ENCODE data around the gene TDRD9. TPM values are rescaled to one million over a fixed set of nuclear protein-coding genes. Genes with fewer than 3 reads are reported as not detected.
A peak's percentile ranks its signal among the peaks of the same experiment; 100 is the strongest.

Gene TDRD9
- total and polyA plus RNA-seq, 4 donors: 1.2 to 2.2 (median 1.7) TPM

DNA sequence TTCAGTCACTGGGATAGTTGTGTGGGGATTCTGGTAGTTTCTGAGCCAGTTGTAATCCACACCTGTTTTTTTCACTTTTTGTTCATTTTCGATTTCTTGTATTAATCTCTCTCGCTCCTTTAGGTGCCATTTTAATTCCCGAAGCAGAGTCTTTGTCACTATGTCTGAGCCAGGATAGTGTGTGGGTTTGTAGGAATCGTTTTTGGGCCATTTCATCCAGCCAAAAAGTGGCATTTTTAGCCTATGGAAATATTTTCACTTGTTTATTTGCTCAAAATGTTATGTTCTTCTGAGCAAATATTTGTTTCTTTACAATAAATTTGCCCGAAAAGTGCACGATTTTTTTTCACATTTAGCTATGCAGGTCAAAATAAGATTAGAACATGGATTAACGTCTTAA, 13.2 kb downstream of the TDRD9 start:
- H3K27me3 ChIP-seq (ENCODE audit: control insufficient read depth, insufficient read depth, low read length): peaks cover 2% of the 10 kb centered on the region
- H3K4me1 ChIP-seq (ENCODE audit: control insufficient read depth, insufficient read depth, low read length): no peaks in the 10 kb centered on the region
- H3K36me3 ChIP-seq (ENCODE audit: control insufficient read depth, insufficient read depth, low read length): no peaks in the 10 kb centered on the region
- H3K9me3 ChIP-seq (ENCODE audit: control insufficient read depth, insufficient read depth, low read length): no peaks in the 10 kb centered on the region
- no peak overlapping the region for H3K27ac ChIP-seq (ENCODE audit: low read depth, low read length)
- no CpG with 5 or more reads among the region's 7 CpGs for WGBS (ENCODE audit: insufficient coverage)
- DNase-seq (ENCODE audit: low read depth in 4 of 6, low spot score in 6 of 6): no peak
- H3K4me3 ChIP-seq (ENCODE audit: low read depth, low read length): no peak overlapping the region

DNA sequence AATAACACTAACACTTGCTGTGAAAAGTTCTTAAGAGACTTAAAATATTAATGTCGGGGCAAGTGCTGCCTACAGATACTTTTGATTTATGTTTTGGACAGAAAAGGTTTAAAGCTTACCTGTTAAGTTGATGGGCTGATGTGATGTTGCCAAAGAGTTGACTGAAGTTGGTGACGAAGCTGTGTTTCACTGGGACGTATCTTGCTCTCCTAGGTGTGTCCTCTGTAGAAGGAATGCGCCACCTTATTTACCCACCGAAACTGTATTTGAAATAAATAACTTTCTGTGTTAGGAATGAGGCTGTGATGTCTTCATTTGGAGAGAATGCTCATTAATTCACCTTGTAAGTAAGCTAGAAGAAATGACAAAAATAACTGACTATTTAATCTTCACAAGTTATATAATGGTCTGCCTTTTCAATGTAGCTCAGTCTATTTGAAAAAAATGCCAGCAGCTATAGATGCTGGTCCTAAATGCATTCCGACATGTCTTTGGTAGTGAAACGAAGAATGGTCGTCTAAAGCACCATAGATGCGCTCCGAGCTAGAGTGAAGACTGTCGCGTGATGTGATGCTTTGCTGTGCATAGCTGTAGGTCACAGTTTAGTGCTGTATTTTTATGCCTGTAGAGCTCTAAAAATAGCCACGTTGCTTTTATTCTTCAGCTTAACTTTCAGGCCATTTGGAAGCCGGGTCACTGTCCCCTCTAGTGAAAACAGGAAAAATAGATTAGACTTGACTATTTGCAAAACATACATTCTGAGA, 13.9 kb downstream of the TDRD9 start, which contains the start of gene RD3L:
RD3L (minus strand) TSS at position 557 of the 764 bp plus-strand sequence. CDS start 834 bp downstream, outside the sequence.
- Histone ChIP-seq H3K4me3 (ENCODE audit: low read depth, low read length) (no peak within 1 kb of the TSS), H3K36me3 (ENCODE audit: control insufficient read depth, insufficient read depth, low read length) (no peaks in the 10 kb centered on the region), H3K4me1 (ENCODE audit: control insufficient read depth, insufficient read depth, low read length) (no peaks in the 10 kb centered on the region), H3K27ac (ENCODE audit: low read depth, low read length) (no peak within 1 kb of the TSS), H3K9me3 (ENCODE audit: control insufficient read depth, insufficient read depth, low read length) (no peaks in the 10 kb centered on the region), H3K27me3 (ENCODE audit: control insufficient read depth, insufficient read depth, low read length) (peaks cover 2% of the 10 kb centered on the region)
- peak in 1 of 6 donors; percentile 5 for DNase-seq (ENCODE audit: low read depth in 4 of 6, low spot score in 6 of 6)
- WGBS (ENCODE audit: insufficient coverage): 78% methylated on average over 7 of the region's 14 CpGs

DNA sequence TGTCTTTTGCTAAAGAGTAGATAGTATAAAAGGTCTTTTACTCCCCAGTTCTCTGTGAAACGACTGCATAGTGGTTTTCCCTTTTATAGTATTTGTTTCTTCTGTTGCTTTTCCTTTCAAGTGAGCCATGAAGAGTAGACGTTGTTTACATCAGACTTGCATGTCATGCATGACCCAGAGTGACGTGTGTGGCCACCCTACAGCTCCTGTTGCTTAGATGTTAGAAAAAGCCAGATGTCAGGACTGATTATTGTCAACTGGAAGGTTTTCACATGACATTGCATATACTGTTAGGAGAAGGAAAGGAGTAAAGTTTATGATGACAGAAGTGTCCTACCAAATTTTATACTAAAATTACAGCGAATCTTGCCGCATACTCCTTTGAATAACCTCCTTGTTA, 15.4 kb downstream of the TDRD9 start:
- no peaks in the 10 kb centered on the region for H3K9me3 ChIP-seq (ENCODE audit: control insufficient read depth, insufficient read depth, low read length)
- WGBS (ENCODE audit: insufficient coverage): 52% methylated on average over 3 of the region's 5 CpGs
- H3K36me3 ChIP-seq (ENCODE audit: control insufficient read depth, insufficient read depth, low read length): no peaks in the 10 kb centered on the region
- no peak overlapping the region for H3K27ac ChIP-seq (ENCODE audit: low read depth, low read length)
- H3K4me3 ChIP-seq (ENCODE audit: low read depth, low read length): no peak overlapping the region
- H3K4me1 ChIP-seq (ENCODE audit: control insufficient read depth, insufficient read depth, low read length): no peaks in the 10 kb centered on the region
- peaks cover 2% of the 10 kb centered on the region for H3K27me3 ChIP-seq (ENCODE audit: control insufficient read depth, insufficient read depth, low read length)
- no peak for DNase-seq (ENCODE audit: low read depth in 4 of 6, low spot score in 6 of 6)

DNA sequence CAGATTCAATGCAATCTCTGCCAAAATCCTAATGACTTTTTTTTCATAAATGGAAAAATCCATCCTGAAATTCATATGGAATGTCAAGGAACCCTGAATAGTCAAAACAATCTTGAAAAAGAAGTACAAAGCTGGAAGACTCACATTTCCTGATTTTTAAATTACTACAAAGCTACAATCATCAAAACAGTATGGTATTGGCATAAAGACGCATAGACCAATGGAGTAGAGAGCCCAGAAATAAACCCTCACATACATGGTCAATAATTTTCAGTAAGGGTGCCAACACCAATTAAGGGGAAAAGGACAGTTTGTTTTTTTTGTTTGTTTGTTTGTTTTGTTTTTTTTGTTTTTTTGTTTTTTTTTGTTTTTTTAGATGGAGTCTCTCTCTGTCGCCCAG, 18.7 kb downstream of the TDRD9 start:
- no CpG with 5 or more reads among the region's 2 CpGs for WGBS (ENCODE audit: insufficient coverage)
- no peak for DNase-seq (ENCODE audit: low read depth in 4 of 6, low spot score in 6 of 6)
- H3K36me3 ChIP-seq (ENCODE audit: control insufficient read depth, insufficient read depth, low read length): no peaks in the 10 kb centered on the region

DNA sequence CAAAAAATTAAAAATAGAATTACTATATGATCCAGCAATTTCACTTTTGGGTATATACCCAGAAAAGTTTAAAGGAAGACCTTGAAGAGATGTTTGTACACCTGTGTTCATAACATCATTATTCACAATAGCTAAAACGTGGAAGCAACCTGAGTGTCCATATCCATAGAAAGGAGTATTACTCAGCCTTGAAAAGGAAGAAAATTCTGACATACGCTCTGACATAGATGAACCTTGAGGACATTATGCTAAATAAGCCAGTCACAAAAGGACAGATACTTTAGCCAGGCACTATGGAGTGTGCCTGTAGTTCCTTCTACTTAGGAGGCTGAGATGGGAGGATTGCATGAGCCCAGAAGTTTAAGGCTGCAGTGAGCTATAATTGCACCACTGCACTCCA, 20.2 kb downstream of the TDRD9 start:
- H3K36me3 ChIP-seq (ENCODE audit: control insufficient read depth, insufficient read depth, low read length): no peaks in the 10 kb centered on the region
- no peak overlapping the region for H3K27ac ChIP-seq (ENCODE audit: low read depth, low read length)
- H3K4me3 ChIP-seq (ENCODE audit: low read depth, low read length): no peak overlapping the region
- no peaks in the 10 kb centered on the region for H3K27me3 ChIP-seq (ENCODE audit: control insufficient read depth, insufficient read depth, low read length)
- no peaks in the 10 kb centered on the region for H3K9me3 ChIP-seq (ENCODE audit: control insufficient read depth, insufficient read depth, low read length)
- DNase-seq (ENCODE audit: low read depth in 4 of 6, low spot score in 6 of 6): no peak
- no peaks in the 10 kb centered on the region for H3K4me1 ChIP-seq (ENCODE audit: control insufficient read depth, insufficient read depth, low read length)
- 100% methylated on average over 1 of the region's 2 CpGs for WGBS (ENCODE audit: insufficient coverage)

More for the DNA sequence above, 18.7 kb downstream of the TDRD9 start:
- H3K27me3 ChIP-seq (ENCODE audit: control insufficient read depth, insufficient read depth, low read length): no peaks in the 10 kb centered on the region
- no peaks in the 10 kb centered on the region for H3K9me3 ChIP-seq (ENCODE audit: control insufficient read depth, insufficient read depth, low read length)
- no peaks in the 10 kb centered on the region for H3K4me1 ChIP-seq (ENCODE audit: control insufficient read depth, insufficient read depth, low read length)
- H3K27ac ChIP-seq (ENCODE audit: low read depth, low read length): no peak overlapping the region
- no peak overlapping the region for H3K4me3 ChIP-seq (ENCODE audit: low read depth, low read length)

DNA sequence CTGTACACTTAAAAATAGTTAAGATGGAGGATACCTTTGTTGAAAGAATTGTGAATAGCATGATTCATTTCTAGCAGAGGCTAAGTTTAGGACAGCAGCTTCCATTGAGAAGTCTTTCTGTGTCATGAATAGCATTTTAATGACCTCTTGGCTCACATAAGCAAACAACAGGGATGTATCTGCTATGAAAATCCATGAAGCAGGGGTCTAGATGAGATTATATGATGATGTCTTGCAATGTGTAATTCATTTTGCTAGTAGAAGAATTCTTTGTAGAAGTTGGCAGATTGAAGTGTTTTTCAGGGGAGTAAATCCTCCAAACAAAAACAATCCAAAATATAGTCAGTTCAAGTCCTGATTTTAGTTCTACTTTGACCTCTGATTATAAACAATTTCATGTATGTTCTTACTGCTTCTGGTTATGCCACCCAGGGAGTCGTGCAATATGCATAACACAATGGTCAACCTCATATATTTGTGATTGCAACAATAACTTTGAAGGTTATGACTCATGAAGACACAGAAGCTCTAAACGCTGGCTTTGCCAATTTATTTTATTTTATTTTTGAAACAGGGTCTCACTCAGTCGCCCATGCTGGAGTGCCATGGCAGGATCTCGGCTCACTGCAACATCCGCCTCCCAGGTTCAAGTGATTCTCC, 21.0 kb downstream of the TDRD9 start:
- Histone ChIP-seq H3K4me1 (ENCODE audit: control insufficient read depth, insufficient read depth, low read length) (no peaks in the 10 kb centered on the region), H3K36me3 (ENCODE audit: control insufficient read depth, insufficient read depth, low read length) (no peaks in the 10 kb centered on the region), H3K9me3 (ENCODE audit: control insufficient read depth, insufficient read depth, low read length) (no peaks in the 10 kb centered on the region), H3K27me3 (ENCODE audit: control insufficient read depth, insufficient read depth, low read length) (no peaks in the 10 kb centered on the region), H3K27ac (ENCODE audit: low read depth, low read length) (no peak overlapping the region), H3K4me3 (ENCODE audit: low read depth, low read length) (no peak overlapping the region)
- no peak for DNase-seq (ENCODE audit: low read depth in 4 of 6, low spot score in 6 of 6)
- WGBS (ENCODE audit: insufficient coverage): 89% methylated on average over 4 of the region's 5 CpGs

DNA sequence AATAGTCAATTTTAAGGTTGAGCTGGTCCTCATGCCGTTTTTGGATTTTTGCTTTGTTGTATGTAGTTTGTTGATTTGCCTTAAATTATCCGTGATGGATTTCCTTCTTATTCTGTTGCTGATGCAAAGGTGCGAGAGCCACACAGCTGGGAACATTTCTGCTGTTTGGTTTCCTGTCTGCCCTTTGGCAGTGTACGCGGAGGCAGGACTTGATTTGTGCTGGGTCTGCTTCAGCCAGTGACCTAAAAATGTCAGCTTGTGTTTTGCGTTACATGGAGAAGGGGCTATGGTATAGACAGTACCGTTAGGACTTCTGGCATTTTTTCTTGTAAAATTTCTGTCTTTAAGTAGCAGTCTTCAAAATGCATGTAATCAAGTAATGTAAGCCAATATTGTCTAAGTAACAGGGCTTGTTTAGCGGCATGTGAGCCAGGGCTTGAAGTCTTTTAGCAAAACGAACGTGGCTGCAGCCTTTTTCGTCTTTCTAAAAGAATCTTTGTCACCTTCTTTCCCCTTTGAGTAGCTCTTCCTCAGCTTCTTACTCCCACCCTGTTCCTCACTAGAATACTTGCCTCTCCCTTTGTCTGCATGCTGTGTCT, 32.3 kb downstream of the TDRD9 start:
- no peaks in the 10 kb centered on the region for H3K36me3 ChIP-seq (ENCODE audit: control insufficient read depth, insufficient read depth, low read length)
- no peaks in the 10 kb centered on the region for H3K4me1 ChIP-seq (ENCODE audit: control insufficient read depth, insufficient read depth, low read length)
- no peaks in the 10 kb centered on the region for H3K9me3 ChIP-seq (ENCODE audit: control insufficient read depth, insufficient read depth, low read length)
- DNase-seq (ENCODE audit: low read depth in 4 of 6, low spot score in 6 of 6): peak in 2 of 6 donors; percentile 3 to 29
- no peaks in the 10 kb centered on the region for H3K27me3 ChIP-seq (ENCODE audit: control insufficient read depth, insufficient read depth, low read length)
- 47% methylated on average over 11 of the region's 11 CpGs for WGBS (ENCODE audit: insufficient coverage)
- H3K4me3 ChIP-seq (ENCODE audit: low read depth, low read length): no peak overlapping the region
- no peak overlapping the region for H3K27ac ChIP-seq (ENCODE audit: low read depth, low read length)

DNA sequence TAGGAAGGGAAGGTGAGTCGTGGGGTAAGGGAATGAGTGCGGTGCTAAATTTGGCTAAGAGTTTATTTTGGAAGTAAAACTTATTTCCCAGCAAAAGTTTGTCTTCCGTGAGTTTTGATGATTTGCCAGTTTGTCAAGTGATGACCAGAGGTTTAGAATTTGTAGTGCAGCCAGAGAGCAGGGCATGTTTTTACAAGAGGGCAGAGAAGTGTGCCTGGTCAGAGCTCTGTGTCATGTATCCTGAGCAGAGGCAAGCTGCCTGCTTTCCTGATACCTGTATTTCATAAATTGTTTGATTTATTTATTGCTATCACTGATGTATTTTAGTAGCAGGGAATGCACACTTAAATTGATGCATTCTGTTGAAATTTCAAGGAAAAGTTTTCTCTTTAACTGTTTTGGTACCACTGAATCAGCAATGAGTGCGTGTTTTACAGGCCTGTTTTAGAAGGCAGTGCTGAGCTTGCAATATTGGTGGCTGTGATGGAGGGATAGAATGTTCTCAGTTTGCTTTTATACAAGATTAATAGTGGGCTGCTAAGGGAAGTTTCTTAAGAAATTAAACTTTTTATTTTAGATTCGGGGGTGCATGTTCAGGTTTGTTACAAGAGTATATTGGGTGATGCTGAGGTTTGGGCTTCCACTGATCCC, 33.8 kb downstream of the TDRD9 start:
- Histone ChIP-seq H3K4me1 (ENCODE audit: control insufficient read depth, insufficient read depth, low read length) (no peaks in the 10 kb centered on the region), H3K9me3 (ENCODE audit: control insufficient read depth, insufficient read depth, low read length) (no peaks in the 10 kb centered on the region), H3K27ac (ENCODE audit: low read depth, low read length) (no peak overlapping the region), H3K36me3 (ENCODE audit: control insufficient read depth, insufficient read depth, low read length) (no peaks in the 10 kb centered on the region), H3K27me3 (ENCODE audit: control insufficient read depth, insufficient read depth, low read length) (no peaks in the 10 kb centered on the region), H3K4me3 (ENCODE audit: low read depth, low read length) (no peak overlapping the region)
- no peak for DNase-seq (ENCODE audit: low read depth in 4 of 6, low spot score in 6 of 6)
- WGBS (ENCODE audit: insufficient coverage): 81% methylated on average over 4 of the region's 5 CpGs

DNA sequence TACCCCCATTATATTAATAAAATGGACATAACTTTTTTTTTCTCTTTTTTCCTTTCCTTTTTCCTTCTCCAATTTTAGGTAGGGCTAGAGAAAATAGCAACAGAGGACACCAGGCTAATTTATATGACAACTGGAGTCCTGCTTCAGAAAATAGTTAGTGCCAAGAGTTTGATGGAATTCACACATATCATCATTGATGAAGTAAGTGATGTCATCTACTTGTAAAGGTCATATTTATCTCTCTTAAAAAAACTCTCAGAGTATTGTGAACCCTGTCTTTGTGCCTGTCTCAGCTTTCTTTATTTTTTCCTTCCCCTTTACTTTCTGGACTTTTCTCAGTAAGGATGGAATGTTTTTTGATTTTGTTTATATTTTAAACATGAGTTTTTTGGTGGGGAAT, 38.4 kb downstream of the TDRD9 start:
- DNase-seq (ENCODE audit: low read depth in 4 of 6, low spot score in 6 of 6): no peak
- Histone ChIP-seq H3K4me1 (ENCODE audit: control insufficient read depth, insufficient read depth, low read length) (no peaks in the 10 kb centered on the region), H3K36me3 (ENCODE audit: control insufficient read depth, insufficient read depth, low read length) (no peaks in the 10 kb centered on the region), H3K4me3 (ENCODE audit: low read depth, low read length) (no peak overlapping the region), H3K9me3 (ENCODE audit: control insufficient read depth, insufficient read depth, low read length) (no peaks in the 10 kb centered on the region), H3K27ac (ENCODE audit: low read depth, low read length) (no peak overlapping the region), H3K27me3 (ENCODE audit: control insufficient read depth, insufficient read depth, low read length) (no peaks in the 10 kb centered on the region)

All from spinal cord (tissue), 10 donors.